GM13977 (cell line): ENCODE results near the gene ZFP62.
A peak's percentile ranks its signal among the peaks of the same experiment; 100 is the strongest.

Source experiments
- DNase-seq: peaks from one replicate; pipeline ENCODE4 v3.0.0; 2012; ENCODE audit warnings: low spot score
- in situ Hi-C: fragments of 300-500 bp; cut with MboI; formaldehyde crosslinking; loops from one replicate; pipeline ENCODE4 v1.12.0; 2022; ENCODE audit warnings: low sequenced_read_pairs, low pct_unique_long_range_greater_than_20kb, mixed read lengths, inconsistent platforms; ENCODE audit not compliant: unreplicated experiment
- TF ChIP-seq, protein P1 (sequence below): IDR thresholded peaks from 2 replicates; pipeline ENCODE4 v1.5.1; 2012; ENCODE audit warnings: mild to moderate bottlenecking, control low read depth; ENCODE audit not compliant: insufficient read depth; ENCODE audit errors: extremely low read depth, missing control alignments

ZFP62 gene

DNA sequence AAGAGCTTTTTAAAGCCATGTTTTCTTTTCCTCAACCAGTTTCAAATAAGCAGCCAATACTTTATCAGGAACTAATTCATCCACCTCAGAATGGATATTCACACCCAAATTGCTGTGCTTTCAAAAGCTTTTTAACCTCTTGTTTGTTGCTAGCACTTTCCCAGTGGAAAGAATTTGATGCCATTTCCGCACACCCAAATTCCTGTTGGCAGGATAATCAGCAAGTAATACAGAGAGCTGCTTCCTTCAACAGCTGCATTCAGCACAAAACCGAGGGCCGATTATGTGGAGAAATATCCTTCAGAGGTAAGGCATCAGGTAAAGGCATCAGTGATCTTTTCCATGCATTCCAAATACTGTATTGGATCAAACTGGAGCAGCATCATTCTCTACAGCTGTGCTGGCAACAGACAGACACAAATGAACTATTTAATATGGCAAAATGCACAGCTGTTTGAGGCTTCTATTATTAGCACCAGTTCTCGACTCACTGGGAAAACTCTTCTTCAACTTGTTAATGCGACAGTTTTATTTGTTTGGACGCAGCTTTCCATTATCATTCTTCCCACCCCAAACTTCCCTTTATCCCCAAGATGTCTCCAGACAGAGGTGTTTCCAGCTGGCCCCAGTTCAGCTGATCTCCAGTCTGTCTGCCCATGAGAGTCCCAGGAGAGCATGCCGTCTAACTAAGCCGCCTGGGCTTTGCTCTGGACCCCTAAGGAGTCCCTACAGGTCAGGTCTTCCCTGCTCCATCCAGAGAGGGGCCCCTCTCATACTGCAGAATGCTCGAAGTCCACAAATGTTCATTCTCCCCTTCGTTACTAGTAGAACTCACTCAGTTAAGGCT, 36.2 kb downstream of the ZFP62 start:
- DNase-seq: no peak
- TF ChIP-seq, protein P1, sequence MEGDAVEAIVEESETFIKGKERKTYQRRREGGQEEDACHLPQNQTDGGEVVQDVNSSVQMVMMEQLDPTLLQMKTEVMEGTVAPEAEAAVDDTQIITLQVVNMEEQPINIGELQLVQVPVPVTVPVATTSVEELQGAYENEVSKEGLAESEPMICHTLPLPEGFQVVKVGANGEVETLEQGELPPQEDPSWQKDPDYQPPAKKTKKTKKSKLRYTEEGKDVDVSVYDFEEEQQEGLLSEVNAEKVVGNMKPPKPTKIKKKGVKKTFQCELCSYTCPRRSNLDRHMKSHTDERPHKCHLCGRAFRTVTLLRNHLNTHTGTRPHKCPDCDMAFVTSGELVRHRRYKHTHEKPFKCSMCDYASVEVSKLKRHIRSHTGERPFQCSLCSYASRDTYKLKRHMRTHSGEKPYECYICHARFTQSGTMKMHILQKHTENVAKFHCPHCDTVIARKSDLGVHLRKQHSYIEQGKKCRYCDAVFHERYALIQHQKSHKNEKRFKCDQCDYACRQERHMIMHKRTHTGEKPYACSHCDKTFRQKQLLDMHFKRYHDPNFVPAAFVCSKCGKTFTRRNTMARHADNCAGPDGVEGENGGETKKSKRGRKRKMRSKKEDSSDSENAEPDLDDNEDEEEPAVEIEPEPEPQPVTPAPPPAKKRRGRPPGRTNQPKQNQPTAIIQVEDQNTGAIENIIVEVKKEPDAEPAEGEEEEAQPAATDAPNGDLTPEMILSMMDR: no peak
- in situ Hi-C loops: no loop called here

DNA sequence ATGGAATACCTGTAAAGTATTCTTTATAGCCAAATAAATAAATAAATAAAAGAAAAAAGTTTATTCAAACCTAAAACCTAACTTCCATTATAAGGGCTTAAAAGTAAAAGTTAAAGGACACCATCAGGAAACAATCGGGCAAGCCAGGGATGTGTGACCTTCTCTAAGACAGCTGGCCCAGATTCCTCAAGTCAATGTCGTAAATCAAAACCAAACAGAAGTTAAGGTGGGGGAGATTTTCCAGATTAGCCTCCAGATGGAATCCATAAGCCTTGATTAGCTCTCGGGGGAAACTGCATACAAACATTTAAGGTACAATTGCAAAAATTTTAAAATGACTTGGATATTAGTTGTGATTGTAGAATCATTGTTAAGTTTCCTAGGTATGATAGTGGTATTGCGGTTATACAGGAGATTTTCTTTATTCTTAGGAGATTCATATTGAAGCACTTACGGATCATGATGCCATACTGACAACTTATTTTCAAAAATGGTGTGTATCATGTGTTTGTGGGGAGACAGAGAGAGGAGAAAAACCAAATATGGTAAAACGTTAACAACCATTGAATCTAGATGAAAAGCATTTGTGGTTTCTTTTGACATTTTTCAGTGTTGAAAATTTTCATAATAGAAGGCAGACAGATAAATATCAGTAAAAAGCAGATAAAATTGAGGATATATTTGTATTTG, 37.0 kb downstream of the ZFP62 start:
- in situ Hi-C loops: no loop called here
- no peak for DNase-seq
- TF ChIP-seq, protein P1: no peak

- DNase-seq: no peak
- TF ChIP-seq, protein P1: no peak
- in situ Hi-C loops: no loop called here
Observed at GRCh38 chr5:180823346-180823745, 37.7 kb downstream of the ZFP62 start.

- in situ Hi-C loops: no loop called here
- TF ChIP-seq, protein P1: no peak
- no peak for DNase-seq
Observed at GRCh38 chr5:180821538-180821937, 39.5 kb downstream of the ZFP62 start.

DNA sequence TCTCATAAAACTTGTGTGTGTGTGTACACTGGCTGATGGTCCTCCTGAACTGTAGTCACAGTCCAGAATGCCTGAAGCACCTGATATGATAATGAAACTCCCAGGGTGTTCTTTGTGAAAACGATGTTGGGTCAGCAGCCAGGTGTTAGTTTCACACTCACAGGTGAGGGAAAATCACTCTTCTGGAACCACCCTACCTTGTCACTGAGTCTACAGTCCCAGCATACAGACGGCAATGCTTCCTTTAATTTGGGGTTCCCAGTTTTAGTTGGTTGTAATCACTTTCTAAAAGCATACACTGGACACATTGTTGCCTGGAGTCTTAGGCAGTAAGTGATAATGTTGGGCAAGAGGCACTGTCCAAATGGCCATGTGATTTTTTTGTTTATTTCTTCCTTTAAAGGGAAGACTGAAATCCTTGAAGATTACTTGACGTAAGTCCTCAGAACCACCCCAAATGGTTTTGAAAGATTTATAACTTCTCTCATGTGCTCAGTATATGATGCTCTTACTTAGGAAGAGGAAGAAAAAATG, 40.2 kb downstream of the ZFP62 start:
- TF ChIP-seq, protein P1: no peak
- in situ Hi-C loops: no loop called here
- DNase-seq: peak; percentile 43

GRCh38 chr5:180818677-180819341, 42.3 kb downstream of the ZFP62 start:
- in situ Hi-C loops: no loop called here
- TF ChIP-seq, protein P1: no peak
- DNase-seq: no peak
